Brain microvascular endothelial cell (primary cell): Measurements from ENCODE around the gene ARMC9.
"Not testable (repeated sequence)": the region's sequence is repeated elsewhere in the genome, so short reads cannot be mapped to it uniquely, and the experiment has no call there.

ENCODE experiments used
- DNase-seq: peaks from one replicate; pipeline ENCODE4 v3.0.0-alpha.2; 2020
- H3K27ac ChIP-seq: fragments of 250-450 bp; sonication (Bioruptor Pico); 2 replicates; pipeline ENCODE4 v1.5.1; 2020; ENCODE audit warnings: mild to moderate bottlenecking, moderate library complexity
- H3K27me3 ChIP-seq: fragments of 250-450 bp; sonication (Bioruptor Pico); replicated peaks from 2 replicates; pipeline ENCODE4 v1.5.1; 2020; ENCODE audit warnings: mild to moderate bottlenecking
- H3K36me3 ChIP-seq: fragments of 250-450 bp; sonication (Bioruptor Pico); replicated peaks from 2 replicates; pipeline ENCODE4 v1.5.1; 2020; ENCODE audit warnings: mild to moderate bottlenecking
- H3K4me3 ChIP-seq: 2 replicates; pipeline ENCODE4 v1.5.1; 2011; ENCODE audit warnings: low read depth, mild to moderate bottlenecking, control low read depth, low read length, moderate library complexity
- CTCF ChIP-seq: IDR thresholded peaks from 2 replicates; pipeline ENCODE4 v1.5.1; 2011; ENCODE audit warnings: low read depth, mild to moderate bottlenecking, moderate library complexity, low read length, control low read depth, inconsistent platforms; ENCODE audit errors: missing control alignments
- in situ Hi-C: cut with HindIII; loops from 2 replicates; pipeline ENCODE4 v1.10.0; 2017; ENCODE audit warnings: low sequenced_read_pairs, low pct_ligation_motif_present

Gene ARMC9

GRCh38 chr2:231347638-231348037 lies 149.2 kb downstream of the ARMC9 start:
- no peak for DNase-seq
- no peak for TF ChIP-seq CTCF
- in situ Hi-C loops: no loop called here
- Histone ChIP-seq H3K27me3 (no peaks in the 10 kb centered on the region), H3K36me3 (no peaks in the 10 kb centered on the region), H3K27ac (no peak overlapping the region), H3K4me3 (no peak overlapping the region)

DNA sequence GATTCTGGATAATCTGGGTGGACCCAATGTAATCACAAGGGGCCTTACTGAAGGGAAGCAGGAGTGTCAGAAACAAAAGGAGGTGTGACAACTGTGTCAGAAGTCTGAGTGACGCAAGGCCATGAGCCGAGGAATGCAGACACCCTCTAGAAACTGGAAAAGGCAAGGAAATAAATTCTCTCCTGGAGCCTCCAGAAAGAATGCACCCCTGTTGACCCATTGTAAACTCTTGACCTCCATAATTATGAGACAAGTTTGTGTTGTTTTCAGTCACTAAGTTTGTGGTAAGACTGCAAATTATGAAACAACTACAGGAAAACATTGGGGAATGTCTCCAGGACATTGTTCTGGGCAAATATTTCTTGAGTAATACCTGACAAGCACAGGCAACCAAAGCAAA lies 149.7 kb downstream of the ARMC9 start:
- in situ Hi-C loops: no loop called here
- no peak for DNase-seq
- H3K36me3 ChIP-seq: no peaks in the 10 kb centered on the region
- no peak overlapping the region for H3K4me3 ChIP-seq
- no peaks in the 10 kb centered on the region for H3K27me3 ChIP-seq
- no peak for TF ChIP-seq CTCF
- H3K27ac ChIP-seq: no peak overlapping the region

- Histone ChIP-seq H3K4me3 (no peak overlapping the region), H3K36me3 (no peaks in the 10 kb centered on the region), H3K27me3 (no peaks in the 10 kb centered on the region), H3K27ac (no peak overlapping the region)
- no peak for DNase-seq
- TF ChIP-seq CTCF: no peak
- in situ Hi-C loops: no loop called here
These were observed 150.4 kb downstream of the ARMC9 start for GRCh38 chr2:231348704-231349373.

DNA sequence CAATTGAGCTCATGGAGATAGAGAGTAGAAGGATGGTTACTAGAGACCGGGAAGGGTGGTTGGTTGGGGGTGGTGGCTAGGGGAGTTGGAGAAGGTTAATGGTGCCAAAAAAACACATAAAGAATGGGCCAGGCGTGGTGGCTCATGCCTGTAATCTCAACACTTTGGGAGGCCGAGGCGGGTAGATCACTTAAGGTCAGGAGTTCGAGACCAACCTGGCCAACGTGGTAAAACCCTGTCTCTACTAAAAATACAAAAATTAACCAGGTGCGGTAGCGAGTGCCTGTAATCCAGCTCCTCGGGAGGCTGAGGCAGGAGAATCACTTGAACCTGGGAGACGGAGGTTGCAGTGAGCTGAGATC lies 150.9 kb downstream of the ARMC9 start:
- H3K27me3 ChIP-seq, H3K27ac ChIP-seq, DNase-seq, in situ Hi-C loops, H3K4me3 ChIP-seq, H3K36me3 ChIP-seq: not testable (repeated sequence)

DNA sequence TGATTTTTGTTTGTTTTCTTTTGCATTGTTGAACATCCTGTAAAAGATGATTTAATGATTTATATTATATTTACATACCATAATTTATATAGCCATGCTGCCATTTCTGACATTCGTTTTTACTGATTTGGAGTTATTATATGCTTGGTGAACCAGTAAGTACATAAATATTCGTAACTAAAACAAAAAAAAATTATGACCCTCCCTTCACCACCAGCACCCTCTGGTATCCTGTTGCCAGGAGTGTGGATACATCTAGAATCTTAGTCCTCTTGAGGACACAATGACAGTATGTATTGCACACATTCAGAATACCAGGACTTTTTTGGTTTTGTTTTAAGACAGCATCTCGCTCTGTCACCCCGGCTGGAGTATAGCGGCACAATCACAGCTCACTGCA lies 153.2 kb downstream of the ARMC9 start:
- TF ChIP-seq CTCF: no peak
- no peak overlapping the region for H3K27ac ChIP-seq
- H3K4me3 ChIP-seq: no peak overlapping the region
- H3K27me3 ChIP-seq: no peaks in the 10 kb centered on the region
- DNase-seq: no peak
- H3K36me3 ChIP-seq: no peaks in the 10 kb centered on the region
- in situ Hi-C loops: no loop called here

GRCh38 chr2:231353469-231353868 lies 155.0 kb downstream of the ARMC9 start:
- Histone ChIP-seq H3K4me3 (no peak overlapping the region), H3K27ac (no peak overlapping the region), H3K27me3 (no peaks in the 10 kb centered on the region), H3K36me3 (no peaks in the 10 kb centered on the region)
- DNase-seq: no peak
- in situ Hi-C loops: no loop called here
- TF ChIP-seq CTCF: no peak
